ENCODE measurements around the gene RPS6KA4. TPM values are rescaled to one million over a fixed set of nuclear protein-coding genes. Genes with fewer than 3 reads are reported as not detected.

The RPS6KA4 gene
- total RNA-seq, 2 donors from 2014 or later, result 18.9 to 23.7 TPM

DNA sequence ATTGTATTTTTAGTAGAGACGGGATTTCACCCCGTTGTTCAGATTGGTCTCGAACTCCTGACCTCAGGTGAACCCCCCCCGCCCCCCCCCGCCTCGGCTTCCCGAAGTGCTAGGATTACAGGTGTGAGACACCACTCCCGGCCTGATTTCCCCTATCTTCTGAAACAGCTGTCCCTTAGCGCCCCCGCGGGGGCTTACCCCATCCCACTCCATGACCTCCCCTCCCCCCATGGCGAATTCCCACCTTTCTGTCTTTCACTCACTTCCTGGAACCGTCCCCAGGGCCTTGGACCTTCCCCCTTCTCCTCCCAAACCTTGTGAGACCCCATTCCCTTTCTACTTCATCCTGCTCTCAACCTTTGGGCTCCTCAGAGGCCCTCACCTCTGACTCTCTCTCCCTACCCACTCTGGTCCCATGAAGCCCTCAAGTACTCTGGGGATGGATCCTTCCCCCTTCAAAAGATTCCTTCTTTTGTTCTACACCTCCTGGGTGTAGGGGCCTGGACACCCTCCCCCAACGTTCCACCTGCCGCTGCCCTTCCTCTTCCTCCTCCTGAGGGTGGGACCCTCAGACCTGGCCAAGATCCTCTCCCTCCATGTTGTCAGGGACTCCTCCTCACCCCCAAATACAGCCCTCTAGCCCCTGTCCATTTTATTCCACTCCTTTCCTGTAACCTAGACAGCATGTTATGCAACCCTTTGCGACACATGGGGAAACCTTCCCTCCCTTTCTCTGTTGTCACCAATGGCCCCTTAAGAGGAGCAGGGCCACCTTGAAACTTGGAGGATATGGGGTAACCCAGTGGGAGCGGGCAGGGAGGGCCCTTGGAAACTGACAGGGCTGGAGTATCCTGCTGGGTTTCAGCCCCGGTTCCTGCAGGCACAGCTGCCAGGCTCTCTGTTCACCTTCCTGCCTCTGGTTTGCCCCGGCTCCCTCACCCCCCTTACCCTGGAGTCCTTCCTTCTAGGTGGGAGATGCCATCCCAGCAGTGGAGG is 39.9 kb upstream of the RPS6KA4 start:
- TF ChIP-seq POLR2A (IDR thresholded peaks at IDR 0.05), result no peak
- no peak for TF ChIP-seq POLR2AphosphoS5 (IDR thresholded peaks at IDR 0.05)
- TF ChIP-seq, protein P1, sequence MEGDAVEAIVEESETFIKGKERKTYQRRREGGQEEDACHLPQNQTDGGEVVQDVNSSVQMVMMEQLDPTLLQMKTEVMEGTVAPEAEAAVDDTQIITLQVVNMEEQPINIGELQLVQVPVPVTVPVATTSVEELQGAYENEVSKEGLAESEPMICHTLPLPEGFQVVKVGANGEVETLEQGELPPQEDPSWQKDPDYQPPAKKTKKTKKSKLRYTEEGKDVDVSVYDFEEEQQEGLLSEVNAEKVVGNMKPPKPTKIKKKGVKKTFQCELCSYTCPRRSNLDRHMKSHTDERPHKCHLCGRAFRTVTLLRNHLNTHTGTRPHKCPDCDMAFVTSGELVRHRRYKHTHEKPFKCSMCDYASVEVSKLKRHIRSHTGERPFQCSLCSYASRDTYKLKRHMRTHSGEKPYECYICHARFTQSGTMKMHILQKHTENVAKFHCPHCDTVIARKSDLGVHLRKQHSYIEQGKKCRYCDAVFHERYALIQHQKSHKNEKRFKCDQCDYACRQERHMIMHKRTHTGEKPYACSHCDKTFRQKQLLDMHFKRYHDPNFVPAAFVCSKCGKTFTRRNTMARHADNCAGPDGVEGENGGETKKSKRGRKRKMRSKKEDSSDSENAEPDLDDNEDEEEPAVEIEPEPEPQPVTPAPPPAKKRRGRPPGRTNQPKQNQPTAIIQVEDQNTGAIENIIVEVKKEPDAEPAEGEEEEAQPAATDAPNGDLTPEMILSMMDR (IDR thresholded peaks at IDR 0.05), result no peak
- intact Hi-C loops (cut with DNase I), result loop anchor here (1.0 kb wide), 1 partner anchor 35 kb away; no protein-coding TSS in a partner anchor
- peak overlapping the region; percentile 98 for H3K27ac ChIP-seq
- H3K4me1 ChIP-seq (replicated peaks), result no peaks in the 10 kb centered on the region
- no peak for DNase-seq (ENCODE audit: low spot score)
- H3K9me3 ChIP-seq, result no peaks in the 10 kb centered on the region
- H3K4me3 ChIP-seq, result peak overlapping the region; percentile 80 to 81
- WGBS, result 17% methylated on average over 19 of the region's 19 CpGs
- H3K27me3 ChIP-seq (replicated peaks; ENCODE audit: insufficient read depth), result no peaks in the 10 kb centered on the region
- no peaks in the 10 kb centered on the region for H3K36me3 ChIP-seq

DNA sequence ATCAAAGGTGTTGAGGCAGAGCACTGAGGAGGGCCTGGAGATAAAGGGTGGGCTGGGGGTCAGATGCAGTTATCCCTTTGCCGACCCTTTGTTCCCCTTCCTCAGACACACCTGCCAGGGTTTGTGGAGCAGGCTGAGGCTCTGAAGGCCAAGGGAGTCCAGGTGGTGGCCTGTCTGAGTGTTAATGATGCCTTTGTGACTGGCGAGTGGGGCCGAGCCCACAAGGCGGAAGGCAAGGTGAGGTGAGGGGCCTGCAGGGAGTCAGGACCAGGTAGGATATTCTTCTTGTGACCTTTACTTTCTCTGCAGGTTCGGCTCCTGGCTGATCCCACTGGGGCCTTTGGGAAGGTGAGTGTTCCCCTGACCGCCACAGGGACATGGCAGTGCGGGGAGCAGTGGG is 38.4 kb upstream of the RPS6KA4 start:
- intact Hi-C loops (cut with DNase I), result no loop called here
- Histone ChIP-seq H3K9me3 (no peaks in the 10 kb centered on the region), H3K27me3 (replicated peaks; ENCODE audit: insufficient read depth) (no peaks in the 10 kb centered on the region), H3K27ac (peak overlapping the region; percentile 65 to 68), H3K4me1 (replicated peaks) (no peaks in the 10 kb centered on the region), H3K36me3 (no peaks in the 10 kb centered on the region), H3K4me3 (no peak overlapping the region)
- 94% methylated on average over 7 of the region's 7 CpGs for WGBS
- no peak for DNase-seq (ENCODE audit: low spot score)
- TF ChIP-seq POLR2AphosphoS5 (IDR thresholded peaks at IDR 0.05) (no peak), POLR2A (IDR thresholded peaks at IDR 0.05) (no peak)
- TF ChIP-seq, protein P1 (IDR thresholded peaks at IDR 0.05), result no peak

DNA sequence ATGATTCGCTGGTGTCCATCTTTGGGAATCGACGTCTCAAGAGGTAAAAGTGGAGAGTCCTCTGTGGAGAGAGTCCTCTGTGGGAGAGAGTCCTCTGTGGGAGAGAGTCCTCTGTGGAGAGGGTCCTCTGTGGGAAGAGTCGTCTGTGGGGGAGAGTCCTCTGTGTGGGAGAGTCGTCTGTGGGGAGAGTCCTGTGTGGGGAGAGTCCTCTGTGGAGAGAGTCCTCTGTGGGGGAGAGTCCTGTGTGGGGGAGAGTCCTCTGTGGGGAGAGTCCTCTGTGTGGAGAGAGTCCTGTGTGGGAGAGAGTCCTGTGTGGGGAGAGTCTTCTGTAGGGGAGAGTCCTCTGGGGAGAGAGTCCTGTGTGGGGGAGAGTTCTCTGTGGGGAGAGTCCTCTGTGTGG is 37.9 kb upstream of the RPS6KA4 start:
- H3K27me3 ChIP-seq (replicated peaks; ENCODE audit: insufficient read depth), result no peaks in the 10 kb centered on the region
- WGBS, result 73% methylated on average over 5 of the region's 5 CpGs
- no peak for DNase-seq (ENCODE audit: low spot score)
- H3K4me3 ChIP-seq, result no peak overlapping the region
- TF ChIP-seq, protein P1 (IDR thresholded peaks at IDR 0.05), result no peak
- TF ChIP-seq POLR2A (IDR thresholded peaks at IDR 0.05) (no peak), POLR2AphosphoS5 (IDR thresholded peaks at IDR 0.05) (no peak)
- H3K9me3 ChIP-seq, result no peaks in the 10 kb centered on the region
- no peaks in the 10 kb centered on the region for H3K4me1 ChIP-seq (replicated peaks)
- intact Hi-C loops (cut with DNase I), result no loop called here
- no peaks in the 10 kb centered on the region for H3K36me3 ChIP-seq
- H3K27ac ChIP-seq, result peak overlapping the region; percentile 65 to 68

DNA sequence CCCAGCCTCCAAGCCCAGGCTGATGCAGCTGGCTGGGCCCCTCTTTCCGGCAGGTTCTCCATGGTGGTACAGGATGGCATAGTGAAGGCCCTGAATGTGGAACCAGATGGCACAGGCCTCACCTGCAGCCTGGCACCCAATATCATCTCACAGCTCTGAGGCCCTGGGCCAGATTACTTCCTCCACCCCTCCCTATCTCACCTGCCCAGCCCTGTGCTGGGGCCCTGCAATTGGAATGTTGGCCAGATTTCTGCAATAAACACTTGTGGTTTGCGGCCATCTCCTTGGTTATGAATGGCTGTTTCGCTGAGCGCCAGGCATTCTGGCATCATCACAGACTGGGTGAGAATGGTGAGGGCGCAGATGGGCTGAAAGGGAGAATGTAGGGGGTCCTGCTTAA is 37.4 kb upstream of the RPS6KA4 start:
- 62% methylated on average over 5 of the region's 5 CpGs for whole genome bisulfite sequencing

More for the DNA sequence above, 37.4 kb upstream of the RPS6KA4 start:
- intact Hi-C loops (cut with DNase I), result no loop called here
- Histone ChIP-seq H3K9me3 (no peaks in the 10 kb centered on the region), H3K4me3 (no peak overlapping the region), H3K27ac (peak overlapping the region; percentile 65 to 68), H3K36me3 (no peaks in the 10 kb centered on the region), H3K27me3 (replicated peaks; ENCODE audit: insufficient read depth) (no peaks in the 10 kb centered on the region), H3K4me1 (replicated peaks) (no peaks in the 10 kb centered on the region)
- peak; percentile 70 for TF ChIP-seq POLR2A (IDR thresholded peaks at IDR 0.05)
- peak; percentile 94 for TF ChIP-seq POLR2AphosphoS5 (IDR thresholded peaks at IDR 0.05)
- TF ChIP-seq, protein P1 (IDR thresholded peaks at IDR 0.05), result no peak
- DNase-seq (ENCODE audit: low spot score), result peak; percentile 86
